Sigmoid colon (tissue), 3 donors: ENCODE results near the gene GUCA1C.

Source experiments
- POLR2A ChIP-seq, 2 donors: fragments of 450-650 bp; IDR thresholded peaks; one replicate each; pipeline ENCODE4 v1.6.1; 2016; ENCODE audit warnings: antibody characterized with exemption in 2 of 2, mild to moderate bottlenecking in 2 of 2, moderate library complexity in 2 of 2
- TF ChIP-seq, protein P1 (sequence below), 4 experiments: fragments of 450-650 bp in 3 of 4; fragments of 200-600 bp in 1 of 4; IDR thresholded peaks; one replicate each; pipeline ENCODE4 v1.5.1; 2016 to 2019; ENCODE audit warnings: antibody characterized with exemption in 4 of 4, mild to moderate bottlenecking in 3 of 4, moderate library complexity in 2 of 4

GRCh38 chr3:108883373-108883772 is 70.3 kb downstream of the GUCA1C start:
- no peak for TF ChIP-seq POLR2A (IDR thresholded peaks at IDR 0.05)
- TF ChIP-seq, protein P1, sequence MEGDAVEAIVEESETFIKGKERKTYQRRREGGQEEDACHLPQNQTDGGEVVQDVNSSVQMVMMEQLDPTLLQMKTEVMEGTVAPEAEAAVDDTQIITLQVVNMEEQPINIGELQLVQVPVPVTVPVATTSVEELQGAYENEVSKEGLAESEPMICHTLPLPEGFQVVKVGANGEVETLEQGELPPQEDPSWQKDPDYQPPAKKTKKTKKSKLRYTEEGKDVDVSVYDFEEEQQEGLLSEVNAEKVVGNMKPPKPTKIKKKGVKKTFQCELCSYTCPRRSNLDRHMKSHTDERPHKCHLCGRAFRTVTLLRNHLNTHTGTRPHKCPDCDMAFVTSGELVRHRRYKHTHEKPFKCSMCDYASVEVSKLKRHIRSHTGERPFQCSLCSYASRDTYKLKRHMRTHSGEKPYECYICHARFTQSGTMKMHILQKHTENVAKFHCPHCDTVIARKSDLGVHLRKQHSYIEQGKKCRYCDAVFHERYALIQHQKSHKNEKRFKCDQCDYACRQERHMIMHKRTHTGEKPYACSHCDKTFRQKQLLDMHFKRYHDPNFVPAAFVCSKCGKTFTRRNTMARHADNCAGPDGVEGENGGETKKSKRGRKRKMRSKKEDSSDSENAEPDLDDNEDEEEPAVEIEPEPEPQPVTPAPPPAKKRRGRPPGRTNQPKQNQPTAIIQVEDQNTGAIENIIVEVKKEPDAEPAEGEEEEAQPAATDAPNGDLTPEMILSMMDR (IDR thresholded peaks at IDR 0.05), result no peak
